Stomach (tissue), 4 donors: ENCODE measurements around the gene SLC9A4.

Experiments used
- CTCF ChIP-seq, 7 experiments: fragments of 450-650 bp in 4 of 7; fragments of 200-600 bp in 3 of 7; sonication (generic) in 3 of 7; IDR thresholded peaks; one replicate each; pipeline ENCODE4 v1.5.1; 2016 to 2019; ENCODE audit warnings: antibody characterized with exemption in 7 of 7, control low read depth in 2 of 7, mild to moderate bottlenecking in 1 of 7
- EP300 ChIP-seq: sonication (generic); formaldehyde crosslinking; IDR thresholded peaks from one replicate; pipeline ENCODE4 v1.6.1; 2017; ENCODE audit warnings: antibody characterized with exemption
- POLR2A ChIP-seq, 4 donors: fragments of 450-650 bp; IDR thresholded peaks; one replicate each; pipeline ENCODE4 v1.6.1; 2016; ENCODE audit warnings: antibody characterized with exemption in 4 of 4, control low read depth in 2 of 4, mild to moderate bottlenecking in 1 of 4, moderate library complexity in 1 of 4

GRCh38 chr2:102455061-102455670 is 17.9 kb upstream of the SLC9A4 start:
- TF ChIP-seq CTCF (IDR thresholded peaks at IDR 0.05) (no peak), POLR2A (IDR thresholded peaks at IDR 0.05) (no peak), EP300 (no peak)
